IMR-90 (cell line): ENCODE results near the gene STRA6. TPM values are rescaled to one million over a fixed set of nuclear protein-coding genes. Genes with fewer than 3 reads are reported as not detected.

Experiments used
- BHLHE40 ChIP-seq: fragments of 150-350 bp; IDR thresholded peaks from 2 replicates; pipeline ENCODE4 v1.6.1; 2016; ENCODE audit warnings: mild to moderate bottlenecking, low read depth, low read length
- ELK1 ChIP-seq: fragments of 150-350 bp; IDR thresholded peaks from 2 replicates; pipeline ENCODE4 v1.6.1; 2016; ENCODE audit warnings: low read depth, mild to moderate bottlenecking, low read length, moderate library complexity, borderline replicate concordance
- FOS ChIP-seq: fragments of 150-350 bp; IDR thresholded peaks from 2 replicates; pipeline ENCODE4 v1.6.1; 2016; ENCODE audit warnings: low read depth, low read length
- USF2 ChIP-seq: fragments of 150-350 bp; IDR thresholded peaks from 2 replicates; pipeline ENCODE4 v1.6.1; 2017; ENCODE audit warnings: mild to moderate bottlenecking, antibody characterized with exemption, low read length, low read depth
- polyA plus RNA-seq, 3 experiments: library from polyadenylated mRNA; depleted of rRNA; stranded (reverse); fragments of >200 nt; gene quantifications; 2 replicates each; pipeline ENCODE4 v1.2.3, GENCODE V29; 2012; ENCODE audit warnings: low replicate concordance in 1 of 3
- total RNA-seq: library from RNA; depleted of rRNA; stranded (reverse); fragments of >200 nt; gene quantifications from 2 replicates; pipeline ENCODE4 v1.2.3, GENCODE V29; 2012

STRA6 gene
- total and polyA plus RNA-seq, 2 of the 4 experiments (the other 2 are of a cell fraction), result 0.17 TPM; not detected in 1

GRCh38 chr15:74172701-74173379 is 29.7 kb downstream of the STRA6 start (continued):
- no peak for TF ChIP-seq USF2
- TF ChIP-seq ELK1, result no peak
- TF ChIP-seq FOS, result no peak
- no peak for TF ChIP-seq BHLHE40
